ENCODE data around the gene ADAMTSL1.

ADAMTSL1 gene

GRCh38 chr9:18705796-18706392 lies 231.9 kb downstream of the ADAMTSL1 start:
- DNase-seq: no peak

- DNase-seq: no peak
These were observed 232.7 kb downstream of the ADAMTSL1 start for GRCh38 chr9:18706648-18707047.

- no peak for DNase-seq
These were observed 233.1 kb downstream of the ADAMTSL1 start for GRCh38 chr9:18707061-18707461.

- no peak for DNase-seq
These were observed 233.7 kb downstream of the ADAMTSL1 start for GRCh38 chr9:18707489-18708205.

- DNase-seq: no peak
These were observed 234.5 kb downstream of the ADAMTSL1 start for GRCh38 chr9:18708429-18708828.

GRCh38 chr9:18710065-18710464 lies 236.1 kb downstream of the ADAMTSL1 start:
- no peak for DNase-seq

- DNase-seq: no peak
These were observed 243.8 kb downstream of the ADAMTSL1 start for GRCh38 chr9:18717759-18718158.

- DNase-seq: no peak
These were observed 244.4 kb downstream of the ADAMTSL1 start for GRCh38 chr9:18718393-18718792.

GRCh38 chr9:18718932-18719331 lies 245.0 kb downstream of the ADAMTSL1 start:
- no peak for DNase-seq

GRCh38 chr9:18720691-18721090 lies 246.7 kb downstream of the ADAMTSL1 start:
- no peak for DNase-seq

- DNase-seq: no peak
These were observed 247.5 kb downstream of the ADAMTSL1 start for GRCh38 chr9:18721267-18721994.

- no peak for DNase-seq
These were observed 248.0 kb downstream of the ADAMTSL1 start for GRCh38 chr9:18721995-18722310.

GRCh38 chr9:18722882-18723281 lies 248.9 kb downstream of the ADAMTSL1 start:
- no peak for DNase-seq

GRCh38 chr9:18723366-18723765 lies 249.4 kb downstream of the ADAMTSL1 start:
- no peak for DNase-seq

GRCh38 chr9:18726546-18726945 lies 252.6 kb downstream of the ADAMTSL1 start:
- DNase-seq: no peak

GRCh38 chr9:18727904-18728303 lies 254.0 kb downstream of the ADAMTSL1 start:
- no peak for DNase-seq

GRCh38 chr9:18728642-18729041 lies 254.7 kb downstream of the ADAMTSL1 start:
- no peak for DNase-seq

- no peak for DNase-seq
These were observed 256.3 kb downstream of the ADAMTSL1 start for GRCh38 chr9:18730241-18730640.

- no peak for DNase-seq
These were observed 265.2 kb downstream of the ADAMTSL1 start for GRCh38 chr9:18739127-18739526.

- no peak for DNase-seq
These were observed 265.8 kb downstream of the ADAMTSL1 start for GRCh38 chr9:18739641-18740318.

GRCh38 chr9:18741359-18741758 lies 267.4 kb downstream of the ADAMTSL1 start:
- no peak for DNase-seq

GRCh38 chr9:18741945-18742344 lies 268.0 kb downstream of the ADAMTSL1 start:
- DNase-seq: no peak

GRCh38 chr9:18743421-18743820 lies 269.5 kb downstream of the ADAMTSL1 start:
- no peak for DNase-seq

- DNase-seq: no peak
These were observed 270.0 kb downstream of the ADAMTSL1 start for GRCh38 chr9:18743971-18744370.
